Measurements from ENCODE around the gene TRIP10. TPM values are rescaled to one million over a fixed set of nuclear protein-coding genes. Genes with fewer than 3 reads are reported as not detected.
A peak's percentile ranks its signal among the peaks of the same experiment; 100 is the strongest.
"Not testable (repeated sequence)": the region's sequence is repeated elsewhere in the genome, so short reads cannot be mapped to it uniquely, and the experiment has no call there.

Gene TRIP10
- total RNA-seq, 1 donor from 2014 or later = 9.0 TPM

GRCh38 chr19:6738787-6739389 lies 592 bp upstream of the TRIP10 start:
- ATAC-seq = no peak
- no peak for DNase-seq (ENCODE audit: low spot score)

GRCh38 chr19:6739883-6740588 lies 556 bp downstream of the TRIP10 start:
- DNase-seq (ENCODE audit: low spot score) (no peak), ATAC-seq (no peak)

- DNase-seq (ENCODE audit: low spot score) (no peak), ATAC-seq (no peak)
These were observed 1.3 kb downstream of the TRIP10 start for GRCh38 chr19:6740589-6741343.

GRCh38 chr19:6743066-6743465 lies 3.6 kb downstream of the TRIP10 start:
- ATAC-seq (no peak), DNase-seq (ENCODE audit: low spot score) (no peak)

- no peak for DNase-seq (ENCODE audit: low spot score)
- ATAC-seq = no peak
These were observed 4.4 kb downstream of the TRIP10 start for GRCh38 chr19:6743714-6744380.

GRCh38 chr19:6744381-6745301 lies 5.2 kb downstream of the TRIP10 start:
- DNase-seq (ENCODE audit: low spot score) = no peak

GRCh38 chr19:6745965-6746364 lies 6.5 kb downstream of the TRIP10 start:
- ATAC-seq = no peak
- DNase-seq (ENCODE audit: low spot score) = no peak

More at GRCh38 chr19:6744381-6745301, 5.2 kb downstream of the TRIP10 start:
- ATAC-seq = peak; percentile 54

- DNase-seq (ENCODE audit: low spot score); ATAC-seq: not testable (repeated sequence)
These were observed 9.1 kb downstream of the TRIP10 start for GRCh38 chr19:6748543-6748942.

GRCh38 chr19:6750062-6750461 lies 10.6 kb downstream of the TRIP10 start:
- no peak for DNase-seq (ENCODE audit: low spot score)
- no peak for ATAC-seq

- no peak for ATAC-seq
- no peak for DNase-seq (ENCODE audit: low spot score)
These were observed 11.7 kb downstream of the TRIP10 start for GRCh38 chr19:6751189-6751588.

GRCh38 chr19:6752256-6753177 lies 13.0 kb downstream of the TRIP10 start:
- peak; percentile 72 for ATAC-seq

GRCh38 chr19:6753178-6754031 lies 13.9 kb downstream of the TRIP10 start:
- ATAC-seq = peak; percentile 83
- peak; percentile 88 for DNase-seq (ENCODE audit: low spot score)

More at GRCh38 chr19:6752256-6753177, 13.0 kb downstream of the TRIP10 start:
- DNase-seq (ENCODE audit: low spot score) = peak; percentile 83

GRCh38 chr19:6754136-6754535 lies 14.7 kb downstream of the TRIP10 start:
- DNase-seq (ENCODE audit: low spot score) (no peak), ATAC-seq (no peak)

GRCh38 chr19:6754653-6755463 lies 15.4 kb downstream of the TRIP10 start:
- DNase-seq (ENCODE audit: low spot score) (no peak), ATAC-seq (no peak)

- DNase-seq (ENCODE audit: low spot score) (no peak), ATAC-seq (no peak)
These were observed 21.1 kb downstream of the TRIP10 start for GRCh38 chr19:6760606-6761005.

GRCh38 chr19:6761053-6761676 lies 21.7 kb downstream of the TRIP10 start:
- ATAC-seq (peak; percentile 65), DNase-seq (ENCODE audit: low spot score) (no peak)
